Mucosa of gallbladder (tissue), 1 donor: ENCODE measurements around the gene TCEAL9. TPM values are rescaled to one million over a fixed set of nuclear protein-coding genes. Genes with fewer than 3 reads are reported as not detected.
A peak's percentile ranks its signal among the peaks of the same experiment; 100 is the strongest.
"Not testable (repeated sequence)": the region's sequence is repeated elsewhere in the genome, so short reads cannot be mapped to it uniquely, and the experiment has no call there.

Experiments
- DNase-seq: peaks from one replicate; pipeline ENCODE4 v3.0.0-alpha.2; 2020; ENCODE audit warnings: low spot score
- total RNA-seq: library from RNA; stranded (reverse); gene quantifications from one replicate; pipeline ENCODE4 v1.2.1, GENCODE V29; 2021
- donor health status: DM: no; HTN: no; CAD: no.

Gene TCEAL9
- 28.4 TPM for total RNA-seq

DNA sequence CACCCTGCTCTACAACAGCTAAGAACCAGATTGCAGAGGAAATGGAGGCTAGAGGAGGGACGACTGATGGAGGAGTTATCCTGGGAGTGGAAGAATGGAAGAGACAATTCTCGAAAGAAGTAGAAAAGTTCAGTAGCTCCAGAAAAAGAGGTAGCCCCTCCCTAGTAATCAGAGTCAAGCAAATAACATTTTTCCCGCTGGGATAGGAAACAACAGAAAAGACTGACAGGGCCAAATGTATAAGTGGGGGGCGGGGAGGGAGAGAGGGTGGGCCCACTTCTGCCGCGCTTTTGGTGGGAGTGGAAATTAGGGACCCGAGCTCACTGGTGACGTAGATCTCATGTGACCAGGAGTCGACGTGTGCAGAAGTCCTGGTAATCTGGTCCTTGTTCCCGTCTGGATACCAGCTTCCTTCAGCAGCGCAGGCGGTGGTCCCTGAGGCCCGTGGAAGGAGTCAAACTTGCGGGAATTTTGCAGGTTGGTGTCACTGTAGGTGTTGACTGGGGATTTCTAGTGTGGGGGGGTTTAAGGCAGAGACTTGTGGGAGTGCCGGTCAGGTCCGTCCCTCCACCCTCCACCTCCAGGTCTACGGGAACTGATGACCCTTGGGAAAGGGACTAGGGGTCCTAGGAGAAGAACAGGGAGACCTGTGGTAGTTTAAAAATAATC, at the start of gene TCEAL9:
TSS of gene TCEAL9 (plus strand) at position 377 of the 669 bp plus-strand sequence. CDS start 1,179 bp downstream, outside the sequence.
- peak; percentile 67 for DNase-seq

DNA sequence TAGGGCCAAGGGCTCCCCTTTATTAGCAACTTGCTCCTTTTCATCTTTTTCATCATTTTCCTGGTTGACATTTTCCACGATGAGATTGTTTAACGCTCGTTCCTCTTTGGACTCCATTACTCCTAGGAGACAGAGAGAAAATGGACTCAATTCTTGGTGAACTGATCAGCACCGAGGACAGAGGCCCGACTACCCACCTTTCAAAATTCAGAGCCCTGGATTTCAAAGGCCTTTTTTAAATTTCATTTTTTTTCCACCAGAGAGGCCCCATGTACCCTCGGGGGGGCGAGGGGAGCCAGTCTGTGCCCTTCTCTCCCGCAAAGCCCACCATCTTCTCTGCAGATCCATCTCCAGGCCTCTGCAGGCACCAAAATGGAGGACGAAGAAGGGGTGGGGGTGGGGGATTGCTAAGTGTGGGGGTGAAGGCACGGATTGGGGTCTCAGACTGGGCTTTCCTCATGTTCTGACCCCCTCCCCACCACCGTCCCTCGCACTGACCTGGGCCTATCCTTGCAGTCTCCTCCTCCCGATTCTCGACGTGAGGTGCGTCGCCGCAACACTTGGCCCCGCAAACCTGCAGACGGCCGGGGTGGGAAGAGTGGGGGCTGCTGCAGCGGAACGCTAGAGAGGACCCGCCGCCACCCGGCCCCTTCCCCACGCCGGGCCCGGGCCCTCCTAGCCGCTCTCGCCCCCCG, 46.3 kb upstream of the TCEAL9 start:
- no peak for DNase-seq

DNA sequence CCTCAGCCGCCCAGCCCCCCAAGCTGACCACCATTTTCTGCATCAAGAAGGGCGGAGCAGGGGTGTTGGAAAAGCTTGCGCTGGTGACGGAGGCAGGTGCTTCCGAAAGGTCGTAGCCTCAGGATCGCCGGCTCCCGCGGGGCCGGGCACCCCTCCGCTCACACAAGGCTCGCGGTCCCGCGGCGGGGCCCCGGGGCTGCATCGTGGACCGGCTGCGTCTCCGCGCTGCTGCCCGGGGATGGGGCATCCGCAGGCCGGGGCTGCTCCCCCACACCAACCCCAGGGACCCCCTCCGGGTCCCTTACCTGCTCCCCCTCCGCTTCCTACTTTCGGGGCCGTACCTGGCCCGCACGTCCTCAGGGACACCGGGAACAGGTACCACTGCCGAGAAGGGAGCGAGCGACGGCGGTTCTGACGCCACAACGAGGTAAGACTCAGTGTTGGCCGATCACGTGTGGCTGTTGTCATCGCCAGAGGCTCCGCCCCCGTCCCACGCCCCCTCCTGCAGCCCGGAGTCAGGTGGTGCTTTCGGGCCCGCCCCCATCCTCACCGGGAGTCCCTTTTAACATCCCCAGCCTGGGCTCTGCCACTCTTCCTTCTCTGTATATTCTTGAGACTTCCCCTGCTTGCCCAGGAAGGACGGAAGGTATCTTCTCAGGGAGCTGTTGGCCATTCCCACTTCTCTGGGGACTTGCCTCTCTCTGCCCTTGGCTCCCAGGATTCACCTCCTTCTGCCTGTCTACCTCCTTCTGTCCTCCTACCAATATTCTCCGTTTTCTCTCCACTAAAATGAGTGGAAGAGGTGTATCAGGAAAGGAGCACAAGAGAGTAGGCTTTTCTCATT, 45.5 kb upstream of the TCEAL9 start, which contains the start of gene BEX2:
TSS of gene BEX2 (minus strand) at position 436 of the 844 bp plus-strand sequence. CDS start 1,014 bp downstream, outside the sequence.
- peak; percentile 82 for DNase-seq

- no peak for DNase-seq
Measured at GRCh38 chrX:103311399-103311780, 44.9 kb upstream of the TCEAL9 start.

GRCh38 chrX:103329991-103330390, 26.3 kb upstream of the TCEAL9 start, which contains the start of gene TCEAL7:
TCEAL7 (plus strand) TSS chrX:103330239; CDS start chrX:103331404, 1,165 bp downstream.
- DNase-seq = peak; percentile 24

DNA sequence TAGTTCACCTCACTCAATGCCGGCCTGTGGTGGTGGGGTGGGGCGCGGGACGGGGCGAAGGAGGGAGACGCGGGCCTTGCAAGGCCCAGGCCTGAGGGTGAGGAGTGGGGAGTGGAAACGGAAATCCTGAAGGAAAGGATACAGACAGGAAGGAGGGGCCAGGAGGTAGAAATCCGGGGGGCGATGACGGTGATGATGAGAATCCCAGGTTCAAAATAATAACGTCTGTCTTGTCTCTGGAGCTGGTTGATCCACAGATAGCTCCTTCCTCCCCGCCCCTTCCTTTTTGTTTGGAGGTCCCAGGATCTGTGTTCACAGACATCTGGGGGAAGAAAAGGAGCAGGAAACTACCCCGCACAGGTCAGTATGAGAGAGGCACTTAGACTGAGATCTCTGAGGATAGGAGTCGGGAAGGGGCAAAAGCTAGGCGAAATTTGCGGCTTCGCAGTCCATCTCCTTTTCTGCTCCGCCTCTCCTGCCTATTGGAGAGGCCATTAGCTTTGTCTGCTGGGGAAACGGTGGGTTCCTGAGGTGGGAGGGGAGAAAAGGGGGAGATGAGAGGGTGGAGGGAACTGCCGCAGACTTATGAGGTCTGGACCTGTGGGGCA, 25.5 kb upstream of the TCEAL9 start:
- DNase-seq = no peak

- DNase-seq = no peak
Measured at GRCh38 chrX:103338663-103339062, 17.6 kb upstream of the TCEAL9 start.

GRCh38 chrX:103343105-103343504, 13.2 kb upstream of the TCEAL9 start:
- peak; percentile 42 for DNase-seq

DNA sequence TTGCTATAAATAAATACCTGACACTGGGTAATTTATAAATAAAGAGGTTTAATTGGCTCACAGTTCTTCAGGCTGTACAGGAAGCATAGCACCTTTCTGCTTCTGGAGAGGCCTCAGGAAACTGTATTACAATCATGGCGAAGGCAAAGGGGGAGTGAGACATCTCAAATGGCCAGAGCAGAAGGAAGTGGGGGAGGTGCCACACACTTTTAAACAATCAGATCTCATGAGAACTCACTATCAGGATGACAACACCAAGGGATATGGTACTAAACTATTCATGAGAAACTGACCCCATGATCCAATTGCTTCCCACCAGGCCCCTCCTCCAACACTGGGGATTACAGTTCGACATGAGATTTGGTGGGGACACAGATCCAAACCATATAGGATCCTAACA, 11.7 kb upstream of the TCEAL9 start:
- DNase-seq = no peak

DNA sequence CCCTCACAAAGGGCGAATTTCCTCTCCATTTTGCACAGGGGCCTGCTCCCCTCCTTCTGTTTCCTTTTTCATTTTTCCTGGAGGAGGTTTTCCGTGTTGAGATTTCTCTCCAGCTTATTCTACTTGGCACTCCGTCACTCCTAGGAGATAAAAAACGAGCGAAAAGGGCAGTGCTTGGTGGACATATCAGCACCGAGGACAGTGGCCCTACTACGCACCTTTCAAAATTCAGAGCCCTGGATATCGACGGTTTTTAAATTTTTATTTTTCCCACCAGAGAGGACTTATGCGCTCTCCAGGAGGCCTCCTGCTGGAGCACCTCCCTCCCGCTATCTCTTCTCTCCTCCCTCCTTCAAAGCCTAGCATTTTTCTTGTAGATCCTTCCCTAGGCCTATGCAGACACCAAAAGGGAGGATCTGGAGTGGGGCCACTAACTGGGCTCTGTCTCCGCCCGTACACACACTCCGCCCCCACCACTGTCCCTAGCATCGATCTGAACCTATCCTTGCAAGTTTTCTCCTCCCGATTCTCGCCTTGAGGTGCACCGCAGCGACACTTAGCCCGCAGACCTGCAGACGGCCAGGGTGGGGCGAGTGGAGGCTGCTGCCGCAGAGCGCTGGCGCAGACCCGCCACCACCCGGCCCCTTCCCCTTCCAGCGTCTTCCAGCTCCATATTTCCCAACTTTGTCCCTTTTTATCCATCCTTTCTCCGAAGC, 8.5 kb upstream of the TCEAL9 start:
- no peak for DNase-seq

DNA sequence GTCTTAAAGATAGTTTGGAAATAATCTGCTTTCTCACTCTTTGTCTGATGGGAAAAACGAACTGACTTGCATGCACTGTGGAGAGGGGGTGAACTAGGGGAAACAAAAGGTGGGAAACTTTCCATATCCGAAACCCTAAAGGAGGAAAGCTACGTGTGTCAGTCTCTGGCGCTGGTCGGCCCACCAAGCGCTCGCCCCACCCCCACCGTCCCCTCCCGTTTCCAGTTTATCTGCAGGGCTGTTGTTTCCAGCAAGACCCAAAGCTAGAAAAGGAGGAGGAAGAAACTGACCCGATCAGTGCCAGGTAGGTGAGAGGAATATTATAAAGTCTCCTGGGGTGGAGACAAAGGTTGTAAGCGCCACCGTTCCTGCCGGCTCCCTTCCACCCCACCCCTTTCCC, 552 bp downstream of the TCEAL9 start:
- DNase-seq = no peak

GRCh38 chrX:103357871-103358270, 1.6 kb downstream of the TCEAL9 start:
- DNase-seq = no peak

DNA sequence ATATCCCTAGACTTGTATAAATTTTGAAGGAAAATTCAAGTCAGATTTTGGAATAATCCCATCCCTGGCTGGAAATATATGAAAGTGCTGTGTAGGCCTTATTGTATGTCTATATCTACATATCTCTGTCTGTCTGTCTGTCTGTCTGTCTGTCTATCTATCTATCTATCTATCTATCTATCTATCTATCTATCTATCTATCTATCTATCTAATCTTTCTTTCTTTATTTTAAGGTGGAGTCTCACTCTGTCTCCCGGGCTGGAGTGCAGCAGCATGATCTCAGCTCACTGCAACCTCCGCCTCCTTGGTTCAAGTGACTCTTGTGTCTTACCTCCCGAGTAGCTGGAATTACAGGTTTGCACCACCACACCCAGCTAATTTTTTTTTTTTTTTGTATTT, 3.3 kb downstream of the TCEAL9 start:
- not testable (repeated sequence) for DNase-seq

DNA sequence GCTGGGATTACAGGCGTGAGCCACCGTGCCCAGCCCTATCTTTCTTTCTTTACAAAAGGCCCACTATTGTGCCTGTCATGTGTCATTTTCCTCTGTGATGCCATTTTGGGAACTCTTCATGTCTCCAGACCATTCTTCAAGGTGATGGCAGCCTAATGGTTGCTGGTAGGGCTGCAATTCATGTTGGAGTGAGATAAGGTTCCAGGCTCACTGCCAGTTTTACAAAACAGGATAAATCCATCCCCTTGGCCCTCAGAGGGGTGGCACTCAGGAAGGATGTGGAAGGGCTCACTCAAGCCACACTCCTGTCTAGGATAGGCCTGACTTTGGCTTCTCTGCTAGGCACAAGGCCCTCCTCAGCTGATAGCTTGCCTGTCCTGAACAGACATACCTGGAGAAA, 3.8 kb downstream of the TCEAL9 start:
- no peak for DNase-seq

- no peak for DNase-seq
Measured at GRCh38 chrX:103360916-103361315, 4.6 kb downstream of the TCEAL9 start.

DNA sequence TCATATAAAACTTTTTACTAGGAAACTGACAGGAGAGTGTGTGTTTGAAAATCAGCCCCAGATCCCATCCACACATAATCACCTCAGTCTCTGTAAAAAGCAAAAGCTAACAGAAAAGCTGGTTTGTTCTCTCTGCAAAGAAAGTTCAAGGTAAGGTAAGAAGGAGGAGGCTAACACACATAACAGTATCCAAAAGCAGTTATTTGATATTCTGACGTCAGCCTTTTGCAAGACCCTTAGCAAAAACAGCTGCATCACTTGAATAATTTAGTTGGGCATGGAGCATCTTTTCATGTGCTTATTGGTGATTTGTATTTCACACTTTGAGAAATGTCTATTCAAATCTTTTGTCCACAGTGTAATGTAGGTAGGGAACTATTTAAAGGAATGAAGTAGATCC, 5.5 kb downstream of the TCEAL9 start:
- no peak for DNase-seq

- no peak for DNase-seq
Measured at GRCh38 chrX:103362474-103362873, 6.2 kb downstream of the TCEAL9 start.

GRCh38 chrX:103363046-103363445, 6.7 kb downstream of the TCEAL9 start:
- no peak for DNase-seq

- DNase-seq = no peak
Measured at GRCh38 chrX:103367502-103367901, 11.2 kb downstream of the TCEAL9 start.

GRCh38 chrX:103369479-103369878, 13.2 kb downstream of the TCEAL9 start:
- no peak for DNase-seq

DNA sequence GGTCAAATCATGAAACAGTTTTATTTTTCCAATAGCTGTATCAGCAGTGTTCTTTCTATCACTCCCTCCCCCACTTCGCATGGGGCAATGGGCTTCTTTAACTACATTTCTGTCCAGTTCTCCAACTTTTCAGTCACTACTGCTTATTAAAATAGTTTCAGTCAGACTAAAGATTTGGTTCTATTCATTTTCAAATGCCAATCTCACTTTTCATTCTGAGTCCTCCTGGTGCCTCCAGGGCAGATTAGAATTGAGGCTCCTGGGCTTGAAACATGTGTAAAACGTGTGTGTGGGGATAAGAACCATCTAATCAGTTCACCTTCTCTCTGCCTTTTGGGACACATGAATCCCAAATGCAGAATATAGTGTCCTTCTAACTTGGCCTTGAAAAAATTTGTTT, 16.6 kb downstream of the TCEAL9 start:
- DNase-seq = no peak
